GM19452 (cell line): ENCODE data around the gene SH3BGRL2.

ENCODE experiments used
- ATAC-seq: cut with Tn5 transposase; IDR thresholded peaks from one replicate; pipeline ENCODE4 v1.9.1; 2021; ENCODE audit not compliant: unreplicated experiment

Gene SH3BGRL2

GRCh38 chr6:79630883-79631692 is at the start of gene SH3BGRL2:
Gene SH3BGRL2, plus strand, starts transcription at chr6:79631329. Its CDS starts 133 bp downstream, at chr6:79631462.
- no peak for ATAC-seq

- ATAC-seq, result no peak
Observed at GRCh38 chr6:79584332-79584731, 46.8 kb upstream of the SH3BGRL2 start.

- no peak for ATAC-seq
Observed at GRCh38 chr6:79586548-79586947, 44.6 kb upstream of the SH3BGRL2 start.

- ATAC-seq, result no peak
Observed at GRCh38 chr6:79589701-79590100, 41.4 kb upstream of the SH3BGRL2 start.

GRCh38 chr6:79597155-79597554 is 34.0 kb upstream of the SH3BGRL2 start:
- no peak for ATAC-seq

- ATAC-seq, result no peak
Observed at GRCh38 chr6:79598012-79598411, 33.1 kb upstream of the SH3BGRL2 start.

GRCh38 chr6:79599725-79600259 is 31.3 kb upstream of the SH3BGRL2 start:
- no peak for ATAC-seq

- no peak for ATAC-seq
Observed at GRCh38 chr6:79600313-79600712, 30.8 kb upstream of the SH3BGRL2 start.

- no peak for ATAC-seq
Observed at GRCh38 chr6:79600812-79601609, 30.1 kb upstream of the SH3BGRL2 start.

- no peak for ATAC-seq
Observed at GRCh38 chr6:79602859-79603258, 28.3 kb upstream of the SH3BGRL2 start.

GRCh38 chr6:79604583-79605037 is 26.5 kb upstream of the SH3BGRL2 start:
- ATAC-seq, result no peak

- ATAC-seq, result no peak
Observed at GRCh38 chr6:79605061-79605460, 26.1 kb upstream of the SH3BGRL2 start.

GRCh38 chr6:79605968-79606764 is 25.0 kb upstream of the SH3BGRL2 start:
- no peak for ATAC-seq

GRCh38 chr6:79607000-79607399 is 24.1 kb upstream of the SH3BGRL2 start:
- no peak for ATAC-seq

GRCh38 chr6:79608334-79609224 is 22.6 kb upstream of the SH3BGRL2 start:
- no peak for ATAC-seq

GRCh38 chr6:79609225-79609595 is 21.9 kb upstream of the SH3BGRL2 start:
- no peak for ATAC-seq

- no peak for ATAC-seq
Observed at GRCh38 chr6:79610306-79611009, 20.7 kb upstream of the SH3BGRL2 start.

GRCh38 chr6:79612457-79612856 is 18.7 kb upstream of the SH3BGRL2 start:
- no peak for ATAC-seq

- ATAC-seq, result no peak
Observed at GRCh38 chr6:79612918-79613317, 18.2 kb upstream of the SH3BGRL2 start.
